GM21737 (cell line): ENCODE measurements around the gene ZNF43.
"Not testable (repeated sequence)": the region's sequence is repeated elsewhere in the genome, so short reads cannot be mapped to it uniquely, and the experiment has no call there.

Experiments used
- ATAC-seq: cut with Tn5 transposase; IDR thresholded peaks from one replicate; pipeline ENCODE4 v1.9.1; 2021; ENCODE audit warnings: mild to moderate bottlenecking, moderate library complexity; ENCODE audit not compliant: unreplicated experiment

ZNF43 gene

DNA sequence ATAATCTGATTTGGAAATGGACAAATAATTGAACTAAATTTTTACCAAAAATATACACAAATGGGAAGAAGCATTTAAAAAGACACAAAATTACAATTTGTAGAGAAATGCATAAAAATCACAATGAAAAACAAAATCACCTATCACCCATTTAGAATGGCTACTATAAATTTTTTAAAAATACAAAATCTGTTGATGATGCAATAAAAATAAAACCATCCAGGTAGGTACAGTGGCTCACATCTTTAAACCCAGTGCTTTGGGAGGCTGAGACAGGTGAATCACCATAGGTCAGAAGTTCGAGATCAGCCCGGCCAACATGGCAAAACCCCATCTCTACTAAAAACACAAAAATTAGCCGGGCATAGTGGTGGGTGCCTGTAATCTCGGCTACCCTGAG is 23.5 kb downstream of the ZNF43 start:
- ATAC-seq, result no peak

DNA sequence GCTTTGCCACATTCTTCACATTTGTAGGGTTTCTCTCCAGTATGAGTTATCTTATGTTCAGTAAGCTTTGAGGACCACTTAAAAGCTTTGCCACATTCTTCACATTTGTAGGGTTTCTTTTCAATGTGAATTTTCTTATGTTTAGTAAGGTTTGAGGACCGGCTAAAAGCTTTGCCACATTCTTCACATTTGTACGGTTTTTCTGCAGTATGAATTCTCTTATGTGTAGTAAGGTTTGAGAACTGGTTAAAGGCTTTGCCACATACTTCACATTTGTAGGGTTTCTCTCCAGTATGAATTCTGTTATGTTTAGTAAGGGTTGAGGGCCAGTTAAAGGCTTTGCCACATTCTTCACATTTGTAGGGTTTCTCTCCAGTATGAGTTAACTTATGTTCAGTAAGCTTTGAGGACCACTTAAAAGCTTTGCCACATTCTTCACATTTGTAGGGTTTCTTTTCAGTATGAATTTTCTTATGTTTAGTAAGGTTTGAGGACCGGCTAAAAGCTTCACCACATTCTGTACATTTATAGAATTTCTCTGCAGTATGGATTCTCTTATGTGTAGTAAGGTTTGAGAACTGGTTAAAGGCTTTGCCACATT is 27.5 kb downstream of the ZNF43 start:
- ATAC-seq, result not testable (repeated sequence)

- no peak for ATAC-seq
These were observed 46.4 kb downstream of the ZNF43 start for GRCh38 chr19:21789466-21790085.

DNA sequence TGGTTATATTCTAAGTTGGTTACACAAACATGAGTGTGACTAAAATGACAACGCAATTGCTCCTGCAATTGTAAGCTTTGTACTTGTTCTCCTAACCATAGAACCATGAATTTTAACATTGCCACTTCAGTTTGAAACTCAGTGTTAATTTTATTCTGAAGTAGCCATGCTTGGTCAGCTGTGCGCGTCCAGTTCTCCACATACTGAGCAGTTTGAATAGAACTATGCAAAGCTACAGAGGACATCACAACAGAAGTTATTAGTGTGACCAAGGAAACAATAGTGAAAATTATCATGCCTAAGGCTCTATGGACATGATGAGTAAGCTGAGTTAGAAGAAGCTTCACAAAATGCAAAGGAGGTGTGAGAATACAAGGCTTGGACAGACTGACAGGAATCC is 49.0 kb downstream of the ZNF43 start:
- no peak for ATAC-seq

DNA sequence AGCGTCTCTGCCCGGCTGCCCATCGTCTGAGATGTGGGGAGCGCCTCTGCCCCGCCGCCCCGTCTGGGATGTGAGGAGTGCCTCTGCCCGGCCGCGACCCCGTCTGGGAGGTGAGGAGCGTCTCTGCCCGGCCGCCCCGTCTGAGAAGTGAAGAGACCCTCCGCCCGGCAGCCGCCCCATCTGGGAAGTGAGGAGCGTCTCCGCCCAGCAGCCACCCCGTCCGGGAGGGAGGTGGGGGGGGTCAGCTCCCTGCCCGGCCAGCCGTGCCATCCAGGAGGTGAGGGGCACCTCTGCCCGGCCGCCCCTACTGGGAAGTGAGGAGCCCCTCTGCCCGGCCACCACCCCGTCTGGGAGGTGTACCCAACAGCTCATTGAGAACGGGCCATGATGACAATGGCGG is 60.2 kb downstream of the ZNF43 start:
- not testable (repeated sequence) for ATAC-seq

GRCh38 chr19:21767065-21767800 is 68.7 kb downstream of the ZNF43 start, which contains the start of gene ZNF100:
TSS of gene ZNF100 (minus strand) at chr19:21767579. CDS start at chr19:21767429, 150 bp downstream.
- peak; percentile 91 for ATAC-seq

GRCh38 chr19:21766705-21767064 is 69.3 kb downstream of the ZNF43 start:
- ATAC-seq, result not testable (repeated sequence)

- ATAC-seq, result no peak
These were observed 70.8 kb downstream of the ZNF43 start for GRCh38 chr19:21765151-21765550.

- ATAC-seq, result not testable (repeated sequence)
These were observed 74.4 kb downstream of the ZNF43 start for GRCh38 chr19:21761547-21761946.

DNA sequence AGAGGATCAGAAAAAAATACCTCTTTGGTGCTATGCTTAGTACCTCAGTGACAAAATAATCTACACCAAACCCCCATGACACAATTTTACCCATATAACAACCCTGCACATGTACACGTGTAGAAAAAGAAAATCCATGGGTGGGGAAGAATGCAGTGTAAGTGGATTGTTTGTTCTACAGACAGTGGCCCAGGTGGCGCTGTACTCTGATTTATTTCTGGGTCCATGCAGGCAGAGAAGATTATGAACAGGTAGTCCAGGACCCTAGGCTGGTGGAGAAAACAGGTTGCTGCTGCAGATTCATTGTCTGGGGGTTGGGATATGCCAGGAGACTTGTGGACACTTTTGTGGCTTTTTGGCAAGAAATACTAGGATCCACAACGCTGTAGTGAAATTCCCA is 77.7 kb downstream of the ZNF43 start:
- ATAC-seq, result no peak

DNA sequence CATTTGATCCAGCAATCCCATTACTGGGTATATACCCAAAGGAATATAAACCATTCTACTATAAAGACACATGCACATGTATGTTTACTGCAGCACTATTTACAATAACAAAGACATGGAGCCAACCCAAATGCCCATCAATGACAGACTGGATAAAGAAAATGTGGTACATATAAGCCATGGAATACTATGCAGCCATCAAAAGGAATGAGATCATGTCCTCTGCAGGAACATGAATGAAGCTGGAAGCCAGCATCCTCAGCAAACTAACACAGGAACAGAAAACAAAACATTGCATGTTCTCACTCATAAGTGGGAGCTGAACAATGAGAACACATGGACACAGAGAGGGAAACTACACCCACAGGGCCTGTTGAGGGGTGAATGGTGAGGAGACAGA is 80.4 kb downstream of the ZNF43 start:
- not testable (repeated sequence) for ATAC-seq
